Keratinocyte (primary cell): ENCODE measurements around the gene TMEM205. TPM values are rescaled to one million over a fixed set of nuclear protein-coding genes. Genes with fewer than 3 reads are reported as not detected.

ENCODE experiments used
- DNase-seq: peaks from one replicate; pipeline ENCODE4 v3.0.0-alpha.2; 2011; ENCODE audit warnings: low read depth, missing footprints, low spot score
- FAIRE-seq: peaks from 2 replicates; lab custom pipeline; 2011; peaks lifted over from hg19 to GRCh38; lab: Jason Lieb, UNC
- H2AFZ ChIP-seq: 2 replicates; pipeline ENCODE4 v1.6.0; 2012; ENCODE audit warnings: low read length, control low read depth, inconsistent platforms; ENCODE audit not compliant: control insufficient read depth
- H3K27ac ChIP-seq: 2 replicates; pipeline ENCODE4 v1.5.1; 2011; ENCODE audit warnings: low read length; ENCODE audit not compliant: control insufficient read depth, insufficient read depth
- H3K27me3 ChIP-seq: 3 replicates; pipeline ENCODE4 v1.6.0; 2011; ENCODE audit warnings: low read length; ENCODE audit not compliant: control insufficient read depth, insufficient read depth; ENCODE audit errors: extremely low read depth
- H3K36me3 ChIP-seq, 2 experiments: 2 replicates in 1 of 2; 3 replicates in 1 of 2; pipeline ENCODE4 v1.5.1; 2011; ENCODE audit warnings: low read length in 2 of 2, mild to moderate bottlenecking in 1 of 2; ENCODE audit not compliant: control insufficient read depth in 2 of 2, insufficient read depth in 2 of 2; ENCODE audit errors: extremely low read depth in 1 of 2
- H3K4me1 ChIP-seq: 3 replicates; pipeline ENCODE4 v1.5.1; 2011; ENCODE audit warnings: low read length; ENCODE audit not compliant: control insufficient read depth, insufficient read depth; ENCODE audit errors: extremely low read depth
- H3K4me2 ChIP-seq: 3 replicates; pipeline ENCODE4 v1.6.0; 2011; ENCODE audit warnings: low read depth, low read length; ENCODE audit not compliant: control insufficient read depth, insufficient read depth; ENCODE audit errors: extremely low read depth
- H3K4me3 ChIP-seq, 3 experiments: fragments of 200-600 bp in 1 of 3; sonication (generic) in 1 of 3; 2 replicates in 2 of 3; 3 replicates in 1 of 3; pipeline ENCODE4 v1.5.1; 2011 to 2016; ENCODE audit warnings: low read length in 3 of 3, mild to moderate bottlenecking in 3 of 3, control low read depth in 2 of 3, inconsistent platforms in 1 of 3, low read depth in 1 of 3, mixed read lengths in 1 of 3, mixed run types in 1 of 3, moderate library complexity in 1 of 3; ENCODE audit not compliant: control insufficient read depth in 2 of 3, insufficient read depth in 2 of 3; ENCODE audit errors: extremely low read depth in 1 of 3
- H3K79me2 ChIP-seq: 2 replicates; pipeline ENCODE4 v1.6.0; 2012; ENCODE audit warnings: low read length; ENCODE audit not compliant: control insufficient read depth, insufficient read depth
- H3K9ac ChIP-seq: 3 replicates; pipeline ENCODE4 v1.6.0; 2011; ENCODE audit warnings: low read length; ENCODE audit not compliant: control insufficient read depth, insufficient read depth; ENCODE audit errors: extremely low read depth
- H3K9me1 ChIP-seq: 3 replicates; pipeline ENCODE4 v1.6.0; 2011; ENCODE audit warnings: low read length; ENCODE audit not compliant: control insufficient read depth, insufficient read depth; ENCODE audit errors: extremely low read depth
- H3K9me3 ChIP-seq: 2 replicates; pipeline ENCODE4 v1.5.1; 2012; ENCODE audit warnings: low read depth, low read length; ENCODE audit not compliant: control insufficient read depth
- H4K20me1 ChIP-seq: 3 replicates; pipeline ENCODE4 v1.6.0; 2011; ENCODE audit warnings: low read length; ENCODE audit not compliant: control insufficient read depth, insufficient read depth; ENCODE audit errors: extremely low read depth
- EZH2 ChIP-seq: IDR thresholded peaks from one replicate; pipeline ENCODE4 v1.6.1; 2012; ENCODE audit warnings: inconsistent platforms, mild to moderate bottlenecking, low read length, moderate library complexity
- dilution Hi-C: fragments of 300-500 bp; cut with MboI; formaldehyde crosslinking; loops from one replicate; pipeline ENCODE4 v1.7.0; 2020; ENCODE audit warnings: low sequenced_read_pairs; ENCODE audit not compliant: extremely low pct_ligation_motif_present
- polyA plus RNA-seq, 5 experiments: library from polyadenylated mRNA; depleted of rRNA in 3 of 5; stranded (reverse) in 3 of 5; stranded (forward) in 1 of 5; unstranded in 1 of 5; fragments of >200 nt; gene quantifications; 1 replicate in 1 of 5; 2 replicates in 3 of 5; 3 replicates in 1 of 5; pipeline versions ENCODE4 v1.2.1 to v1.2.3, GENCODE V29; 2011 to 2012; ENCODE audit warnings: missing spikeins in 2 of 5, low read depth in 1 of 5, low replicate concordance in 1 of 5
- TF ChIP-seq, protein P1 (sequence below), 3 experiments: IDR thresholded peaks in 1 of 3; conservative IDR thresholded peaks in 1 of 3; optimal IDR thresholded peaks in 1 of 3; 2 replicates in 2 of 3; 3 replicates in 1 of 3; pipeline versions ENCODE3 to v1.5.1; 2011; ENCODE audit warnings: low read length in 3 of 3, mild to moderate bottlenecking in 3 of 3, moderate library complexity in 2 of 3, control low read depth in 1 of 3, inconsistent platforms in 1 of 3; ENCODE audit not compliant: insufficient read depth in 2 of 3; ENCODE audit errors: extremely low read depth in 1 of 3

TMEM205 gene
- polyA plus RNA-seq, 1 donor (not counting 4 experiments of a cell fraction or from before 2014, with no cell fraction given), result 65.5 TPM

DNA sequence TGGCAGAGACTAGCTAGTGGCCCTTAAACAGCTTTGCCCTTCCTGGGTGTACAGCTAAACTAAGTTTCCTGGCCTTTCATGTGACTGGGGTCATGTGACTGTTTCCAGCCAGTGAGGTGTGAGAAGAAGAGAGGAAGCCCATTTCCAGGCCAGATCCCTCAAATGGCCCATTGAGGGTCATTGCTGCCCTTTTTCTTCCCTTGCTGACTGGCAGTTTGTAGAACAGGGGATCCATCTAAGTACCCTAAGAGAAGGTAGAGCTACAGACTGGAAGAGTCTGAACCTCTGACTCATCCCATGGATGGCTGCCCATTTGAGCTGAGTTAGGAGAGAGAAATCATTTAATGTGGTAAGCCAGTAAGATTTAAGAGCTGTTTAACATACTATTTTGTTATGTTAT is 31.2 kb upstream of the TMEM205 start:
- dilution Hi-C loops, result no loop called here
- no peak for TF ChIP-seq EZH2
- TF ChIP-seq, protein P1, sequence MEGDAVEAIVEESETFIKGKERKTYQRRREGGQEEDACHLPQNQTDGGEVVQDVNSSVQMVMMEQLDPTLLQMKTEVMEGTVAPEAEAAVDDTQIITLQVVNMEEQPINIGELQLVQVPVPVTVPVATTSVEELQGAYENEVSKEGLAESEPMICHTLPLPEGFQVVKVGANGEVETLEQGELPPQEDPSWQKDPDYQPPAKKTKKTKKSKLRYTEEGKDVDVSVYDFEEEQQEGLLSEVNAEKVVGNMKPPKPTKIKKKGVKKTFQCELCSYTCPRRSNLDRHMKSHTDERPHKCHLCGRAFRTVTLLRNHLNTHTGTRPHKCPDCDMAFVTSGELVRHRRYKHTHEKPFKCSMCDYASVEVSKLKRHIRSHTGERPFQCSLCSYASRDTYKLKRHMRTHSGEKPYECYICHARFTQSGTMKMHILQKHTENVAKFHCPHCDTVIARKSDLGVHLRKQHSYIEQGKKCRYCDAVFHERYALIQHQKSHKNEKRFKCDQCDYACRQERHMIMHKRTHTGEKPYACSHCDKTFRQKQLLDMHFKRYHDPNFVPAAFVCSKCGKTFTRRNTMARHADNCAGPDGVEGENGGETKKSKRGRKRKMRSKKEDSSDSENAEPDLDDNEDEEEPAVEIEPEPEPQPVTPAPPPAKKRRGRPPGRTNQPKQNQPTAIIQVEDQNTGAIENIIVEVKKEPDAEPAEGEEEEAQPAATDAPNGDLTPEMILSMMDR (optimal IDR thresholded peaks at IDR 0.05 in 1 of 3, IDR thresholded peaks at IDR 0.05 in 1 of 3, conservative IDR thresholded peaks at IDR 0.05 in 1 of 3; ENCODE audit: extremely low read depth in 1 of 3, insufficient read depth in 2 of 3, low read length in 3 of 3), result no peak
- H3K9me1 ChIP-seq, result peaks cover 7% of the 10 kb centered on the region
- peak overlapping the region; percentile 37 for H3K27ac ChIP-seq
- peaks cover 4% of the 10 kb centered on the region for H3K79me2 ChIP-seq
- no peak overlapping the region for H3K4me3 ChIP-seq
- peak overlapping the region; percentile 4 for H3K4me2 ChIP-seq
- H3K9me3 ChIP-seq, result no peaks in the 10 kb centered on the region
- H4K20me1 ChIP-seq, result no peaks in the 10 kb centered on the region
- H3K36me3 ChIP-seq, result no peaks in the 10 kb centered on the region
- no peak overlapping the region for H2AFZ ChIP-seq
- DNase-seq (no peak), FAIRE-seq (no peak)
- no peaks in the 10 kb centered on the region for H3K27me3 ChIP-seq
- no peak overlapping the region for H3K9ac ChIP-seq
- H3K4me1 ChIP-seq, result peaks cover 52% of the 10 kb centered on the region

DNA sequence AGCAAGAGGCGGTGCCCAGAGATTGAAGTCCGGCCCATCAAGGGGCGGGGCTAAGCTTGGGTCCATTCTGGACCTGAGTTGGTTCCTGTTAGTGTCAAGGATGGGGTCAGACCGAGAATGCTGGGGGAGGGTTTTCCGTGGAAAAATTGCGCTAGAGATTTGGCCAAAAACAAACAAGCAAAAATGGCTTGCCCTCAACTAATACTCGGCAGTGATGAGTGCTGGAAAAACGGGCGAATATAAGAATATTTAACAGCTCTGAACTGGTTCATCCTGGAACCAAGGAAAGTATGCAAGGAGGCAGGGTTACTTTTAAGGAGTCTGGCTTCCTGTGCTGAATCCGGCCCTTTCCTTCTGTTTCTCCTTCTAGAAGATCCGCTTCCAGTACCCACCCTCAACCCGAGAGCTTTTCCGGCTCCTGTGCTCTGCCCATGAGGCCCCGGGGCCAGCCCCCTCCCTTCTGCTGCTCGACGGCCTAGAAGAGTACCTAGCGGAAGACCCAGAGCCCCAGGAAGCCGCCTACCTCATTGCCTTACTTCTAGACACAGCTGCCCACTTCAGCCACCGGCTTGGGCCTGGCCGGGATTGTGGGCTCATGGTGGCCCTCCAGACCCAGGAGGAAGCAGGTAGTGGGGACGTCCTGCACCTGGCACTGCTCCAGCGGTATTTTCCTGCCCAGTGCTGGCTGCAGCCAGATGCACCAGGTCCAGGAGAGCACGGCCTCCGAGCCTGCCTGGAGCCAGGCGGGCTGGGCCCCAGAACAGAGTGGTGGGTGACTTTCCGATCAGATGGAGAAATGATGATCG is 29.3 kb upstream of the TMEM205 start:
- Histone ChIP-seq H4K20me1 (no peaks in the 10 kb centered on the region), H3K27me3 (no peaks in the 10 kb centered on the region), H3K79me2 (peaks cover 4% of the 10 kb centered on the region), H3K9me1 (peaks cover 7% of the 10 kb centered on the region), H3K9me3 (no peaks in the 10 kb centered on the region), H3K36me3 (no peaks in the 10 kb centered on the region), H2AFZ (peak overlapping the region; percentile 73), H3K27ac (peak overlapping the region; percentile 94), H3K4me3 (peak overlapping the region; percentile 47 to 82 (median 81)), H3K9ac (peak overlapping the region; percentile 94), H3K4me1 (peaks cover 39% of the 10 kb centered on the region), H3K4me2 (peak overlapping the region; percentile 88)
- no peak for TF ChIP-seq EZH2
- TF ChIP-seq, protein P1 (optimal IDR thresholded peaks at IDR 0.05 in 1 of 3, IDR thresholded peaks at IDR 0.05 in 1 of 3, conservative IDR thresholded peaks at IDR 0.05 in 1 of 3; ENCODE audit: extremely low read depth in 1 of 3, insufficient read depth in 2 of 3, low read length in 3 of 3), result no peak
- DNase-seq (no peak), FAIRE-seq (no peak)
- dilution Hi-C loops, result no loop called here
